HCT116 (cell line): ENCODE measurements around the gene EML4.

ENCODE experiments used
- CEBPB ChIP-seq: IDR thresholded peaks from 2 replicates; pipeline ENCODE4 v1.6.1; 2012; ENCODE audit warnings: low read depth
- CTCF ChIP-seq, 3 experiments: fragments of 200-600 bp in 1 of 3; sonication (generic) in 1 of 3; IDR thresholded peaks in 2 of 3; conservative IDR thresholded peaks in 1 of 3; 2 replicates each; pipeline ENCODE4 v1.5.1; 2012 to 2017; ENCODE audit warnings: low read depth in 2 of 3, low read length in 2 of 3, antibody characterized with exemption in 1 of 3, borderline replicate concordance in 1 of 3, control low read depth in 1 of 3, mild to moderate bottlenecking in 1 of 3, mixed read lengths in 1 of 3, mixed run types in 1 of 3, moderate library complexity in 1 of 3; ENCODE audit not compliant: insufficient read depth in 1 of 3
- EZH2 ChIP-seq: fragments of 200-600 bp; sonication (generic); IDR thresholded peaks from 2 replicates; pipeline ENCODE4 v1.6.1; 2017; ENCODE audit warnings: antibody characterized with exemption, mixed run types
- JUND ChIP-seq: IDR thresholded peaks from 2 replicates; pipeline ENCODE4 v1.6.1; 2012
- RAD21 ChIP-seq: IDR thresholded peaks from 2 replicates; pipeline ENCODE4 v1.6.1; 2012; ENCODE audit warnings: low read depth, mild to moderate bottlenecking
- SP1 ChIP-seq: IDR thresholded peaks from 2 replicates; pipeline ENCODE4 v1.6.1; 2012; ENCODE audit warnings: low read depth
- TCF7L2 ChIP-seq: IDR thresholded peaks from 2 replicates; pipeline ENCODE4 v1.7.0; 2011; ENCODE audit warnings: borderline replicate concordance, inconsistent platforms; ENCODE audit not compliant: insufficient read depth, insufficient read length; ENCODE audit errors: extremely low read depth
- TF ChIP-seq, protein P1 (sequence below): IDR thresholded peaks from 2 replicates; pipeline ENCODE4 v1.6.1; 2012

DNA sequence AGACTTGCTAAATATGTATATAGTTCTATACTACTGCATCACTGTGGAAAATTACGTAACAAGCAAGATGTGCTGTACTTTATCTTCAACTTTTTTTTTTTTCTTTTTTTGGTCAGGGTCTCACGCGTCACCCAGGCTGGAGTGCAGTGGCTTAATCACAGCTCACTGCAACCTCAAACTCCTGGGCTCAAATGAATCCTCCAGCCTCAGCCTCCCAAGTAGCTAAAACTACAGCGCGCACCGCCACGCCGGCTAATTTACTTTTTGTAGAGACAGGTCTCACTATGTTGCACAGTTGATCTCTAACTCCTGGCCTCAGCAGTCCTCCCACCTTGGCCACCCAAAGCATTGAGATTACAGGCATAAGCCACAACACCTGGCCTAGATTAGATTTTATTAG lies 123.9 kb downstream of the EML4 start:
- TF ChIP-seq EZH2, result no peak
- TF ChIP-seq CTCF (IDR thresholded peaks at IDR 0.05 in 2 of 3, conservative IDR thresholded peaks at IDR 0.05 in 1 of 3; ENCODE audit: borderline replicate concordance in 1 of 3, insufficient read depth in 1 of 3, low read depth in 2 of 3, low read length in 2 of 3), result no peak
- TF ChIP-seq RAD21, result no peak
- no peak for TF ChIP-seq TCF7L2
- TF ChIP-seq SP1, result no peak
- TF ChIP-seq CEBPB, result no peak
- TF ChIP-seq, protein P1, sequence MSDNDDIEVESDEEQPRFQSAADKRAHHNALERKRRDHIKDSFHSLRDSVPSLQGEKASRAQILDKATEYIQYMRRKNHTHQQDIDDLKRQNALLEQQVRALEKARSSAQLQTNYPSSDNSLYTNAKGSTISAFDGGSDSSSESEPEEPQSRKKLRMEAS, result no peak
- no peak for TF ChIP-seq JUND
